Glomerular visceral epithelial cell (primary cell): ENCODE results near the gene GPRASP2.
"Not testable (repeated sequence)": the region's sequence is repeated elsewhere in the genome, so short reads cannot be mapped to it uniquely, and the experiment has no call there.

ENCODE experiments used
- DNase-seq: peaks from one replicate; pipeline ENCODE4 v3.0.0-alpha.2; 2016; ENCODE audit errors: extremely low spot score

Gene GPRASP2

GRCh38 chrX:102712216-102712966 is at the start of gene GPRASP2:
TSS of gene GPRASP2 (plus strand) at chrX:102712448. CDS start at chrX:102714870, 2,422 bp downstream.
- DNase-seq: peak; percentile 12

DNA sequence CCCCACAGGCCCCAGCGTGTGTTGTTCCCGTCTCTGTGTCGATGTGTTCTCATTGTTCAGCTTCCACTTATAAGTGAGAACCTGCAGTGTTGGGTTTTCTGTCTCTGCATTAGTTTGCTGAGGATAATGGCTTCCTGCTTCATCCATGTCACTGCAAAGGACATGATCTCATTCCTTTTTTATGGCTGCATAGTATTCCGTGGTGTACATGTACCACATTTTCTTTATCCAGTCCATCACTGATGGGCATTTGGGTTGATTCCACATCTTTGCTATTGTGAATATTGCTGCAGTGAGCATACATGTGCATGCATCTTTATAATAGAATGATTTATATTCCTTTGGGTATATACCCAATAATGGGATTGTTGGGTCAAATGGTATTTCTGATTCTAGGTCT is 48.4 kb upstream of the GPRASP2 start:
- not testable (repeated sequence) for DNase-seq

DNA sequence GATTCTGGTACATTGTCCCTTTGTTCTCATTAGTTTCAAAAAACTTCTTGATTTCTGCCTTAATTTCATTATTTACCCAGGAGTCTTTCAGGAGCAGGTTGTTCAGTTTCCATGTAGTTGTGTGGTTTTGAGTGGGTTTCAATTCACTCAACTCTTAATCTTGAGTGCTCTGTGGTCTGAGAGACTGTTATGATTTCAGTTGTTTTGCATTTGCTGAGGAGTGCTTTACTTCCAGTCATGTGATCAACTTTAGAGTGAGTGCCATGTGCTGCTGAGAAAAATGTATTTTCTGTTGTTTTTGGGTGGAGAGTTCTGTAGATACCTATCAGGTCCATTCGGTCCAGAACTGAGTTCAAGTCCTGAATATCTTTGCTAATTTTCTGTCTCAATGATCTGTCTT is 45.2 kb upstream of the GPRASP2 start:
- not testable (repeated sequence) for DNase-seq

- no peak for DNase-seq
Observed at GRCh38 chrX:102669526-102669925, 42.7 kb upstream of the GPRASP2 start.

- DNase-seq: no peak
Observed at GRCh38 chrX:102672856-102673255, 39.4 kb upstream of the GPRASP2 start.

- not testable (repeated sequence) for DNase-seq
Observed at GRCh38 chrX:102677479-102677878, 34.8 kb upstream of the GPRASP2 start.

- no peak for DNase-seq
Observed at GRCh38 chrX:102684772-102685520, 27.3 kb upstream of the GPRASP2 start.

DNA sequence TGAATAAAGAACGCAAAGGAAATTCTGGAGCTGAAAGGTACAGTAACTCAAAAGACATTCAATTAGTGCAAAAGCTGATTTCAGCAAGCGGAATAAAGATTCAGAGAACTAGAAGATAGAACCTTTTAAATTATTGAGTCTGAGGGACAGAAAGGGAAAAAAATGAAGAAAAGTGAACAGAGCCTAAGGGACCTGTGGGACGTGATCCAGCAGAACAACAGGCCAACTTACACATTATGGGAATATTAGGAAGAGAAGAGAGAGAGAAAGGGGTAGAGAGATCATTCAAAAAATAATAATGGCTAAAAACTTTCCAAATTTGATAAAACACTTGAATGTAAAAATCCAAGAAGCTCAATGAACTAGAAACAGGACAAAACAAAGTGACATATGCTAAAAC is 17.5 kb upstream of the GPRASP2 start:
- DNase-seq: no peak

- DNase-seq: no peak
Observed at GRCh38 chrX:102696306-102696705, 15.9 kb upstream of the GPRASP2 start.

- no peak for DNase-seq
Observed at GRCh38 chrX:102697494-102697893, 14.8 kb upstream of the GPRASP2 start.

GRCh38 chrX:102708900-102709299 is 3.3 kb upstream of the GPRASP2 start:
- DNase-seq: no peak

GRCh38 chrX:102711872-102712215 is 404 bp upstream of the GPRASP2 start:
- no peak for DNase-seq

GRCh38 chrX:102712981-102713625 is 855 bp downstream of the GPRASP2 start:
- DNase-seq: peak; percentile 40

DNA sequence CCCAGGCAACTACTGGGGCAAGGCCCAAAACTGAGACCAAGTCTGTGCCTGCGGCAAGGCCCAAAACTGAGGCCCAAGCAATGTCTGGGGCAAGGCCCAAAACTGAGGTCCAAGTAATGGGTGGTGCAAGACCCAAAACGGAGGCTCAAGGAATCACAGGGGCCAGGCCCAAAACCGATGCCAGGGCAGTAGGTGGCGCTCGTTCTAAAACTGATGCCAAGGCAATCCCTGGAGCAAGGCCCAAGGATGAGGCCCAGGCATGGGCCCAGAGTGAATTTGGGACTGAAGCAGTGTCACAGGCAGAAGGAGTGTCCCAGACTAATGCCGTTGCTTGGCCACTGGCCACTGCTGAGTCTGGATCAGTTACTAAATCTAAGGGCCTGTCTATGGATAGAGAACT is 2.7 kb downstream of the GPRASP2 start:
- DNase-seq: no peak

DNA sequence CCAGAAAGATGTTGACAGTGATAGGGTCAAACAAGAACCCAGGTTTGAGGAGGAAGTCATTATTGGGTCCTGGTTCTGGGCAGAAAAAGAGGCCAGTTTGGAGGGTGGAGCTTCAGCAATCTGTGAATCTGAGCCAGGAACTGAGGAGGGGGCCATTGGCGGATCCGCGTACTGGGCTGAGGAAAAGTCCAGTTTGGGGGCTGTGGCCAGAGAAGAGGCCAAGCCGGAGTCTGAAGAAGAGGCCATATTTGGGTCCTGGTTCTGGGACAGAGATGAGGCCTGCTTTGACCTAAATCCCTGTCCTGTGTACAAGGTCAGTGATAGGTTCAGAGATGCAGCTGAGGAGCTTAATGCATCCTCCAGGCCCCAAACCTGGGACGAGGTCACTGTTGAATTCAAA is 3.7 kb downstream of the GPRASP2 start:
- DNase-seq: no peak

DNA sequence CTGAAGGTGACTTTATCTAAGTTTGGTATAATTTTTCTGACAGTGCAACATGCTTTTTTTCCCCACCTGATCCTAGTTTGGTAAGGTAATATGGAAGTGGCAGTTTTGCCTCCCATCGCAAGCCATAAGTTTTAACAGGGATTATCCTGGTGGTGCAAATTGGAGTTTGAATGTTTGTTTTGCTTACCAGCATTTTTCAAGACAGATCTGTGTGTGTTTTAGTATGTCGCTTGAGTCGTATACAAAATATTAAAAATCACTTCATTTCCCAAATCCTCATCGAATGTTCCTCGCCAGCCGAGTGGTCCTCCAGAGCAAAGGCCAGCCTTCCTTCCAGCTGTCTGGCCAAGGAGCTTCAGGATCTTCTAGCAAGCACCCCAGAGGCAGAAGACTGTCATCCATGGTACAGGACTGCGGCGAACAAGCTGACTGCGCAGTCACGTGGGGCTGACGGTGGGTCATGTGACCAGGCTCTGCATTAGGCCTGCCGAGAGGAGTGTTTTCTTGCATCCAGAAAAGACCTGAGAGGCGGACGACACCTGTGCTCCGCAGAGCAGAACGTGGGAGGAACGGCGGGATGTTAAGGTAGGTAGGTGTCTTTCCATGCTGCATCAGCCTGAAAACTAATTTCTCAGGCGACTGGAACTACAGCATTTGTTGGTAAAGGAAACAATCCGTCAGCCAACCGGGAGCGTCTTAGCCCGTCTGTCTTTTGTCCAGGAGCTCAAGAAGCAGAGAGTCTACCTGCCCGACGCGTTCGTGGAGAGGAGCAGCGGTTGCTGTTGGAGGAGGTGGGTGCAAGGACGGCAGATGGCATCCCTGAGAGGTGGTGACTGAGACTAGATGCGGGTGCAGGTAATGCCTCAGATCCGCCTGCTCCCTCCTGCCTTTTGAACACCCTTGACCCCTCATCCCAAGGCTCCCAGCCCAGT is 8.3 kb downstream of the GPRASP2 start, which contains the start of gene GPRASP3:
GPRASP3 (plus strand) TSS at position 507 of the 932 bp plus-strand sequence. CDS start 28,253 bp downstream, outside the sequence.
- DNase-seq: peak; percentile 42

DNA sequence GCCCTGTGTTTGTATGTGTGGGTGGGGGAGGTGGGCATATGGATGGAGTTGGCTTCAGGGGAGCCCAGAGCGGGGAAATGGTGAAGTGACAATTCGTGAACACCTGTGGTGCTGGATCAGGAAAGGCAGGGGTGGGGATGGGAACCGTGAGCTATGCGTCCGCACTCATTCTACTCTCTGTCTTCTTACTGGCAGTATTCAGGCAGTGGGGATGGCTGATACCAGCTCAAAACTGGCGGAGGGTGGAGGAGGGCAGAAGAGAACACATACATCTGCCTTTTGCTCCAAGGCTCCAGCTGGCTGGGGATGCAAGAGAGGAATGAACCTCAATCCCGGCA is 8.9 kb downstream of the GPRASP2 start:
- DNase-seq: not testable (repeated sequence)

DNA sequence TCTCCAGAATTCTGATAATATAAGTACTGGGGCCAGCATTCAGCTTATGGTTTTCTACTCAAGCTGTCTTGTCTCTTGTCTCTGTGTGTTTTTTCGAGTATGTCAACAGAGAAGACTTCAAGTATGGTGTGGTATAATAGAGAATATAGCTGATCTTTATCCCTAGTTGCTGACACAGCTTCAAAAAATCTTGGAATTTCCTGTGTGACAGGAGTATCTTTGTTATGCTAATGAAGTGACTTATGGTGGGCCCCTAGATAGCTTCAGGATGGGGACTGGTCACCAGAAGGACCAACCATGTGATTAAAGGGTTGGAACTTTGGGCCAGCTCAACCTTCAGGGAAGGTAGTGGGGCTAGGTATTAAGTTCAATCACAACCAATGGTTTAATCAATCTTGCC is 11.2 kb downstream of the GPRASP2 start:
- DNase-seq: no peak

- no peak for DNase-seq
Observed at GRCh38 chrX:102727761-102728160, 15.5 kb downstream of the GPRASP2 start.

- no peak for DNase-seq
Observed at GRCh38 chrX:102728646-102729045, 16.4 kb downstream of the GPRASP2 start.

DNA sequence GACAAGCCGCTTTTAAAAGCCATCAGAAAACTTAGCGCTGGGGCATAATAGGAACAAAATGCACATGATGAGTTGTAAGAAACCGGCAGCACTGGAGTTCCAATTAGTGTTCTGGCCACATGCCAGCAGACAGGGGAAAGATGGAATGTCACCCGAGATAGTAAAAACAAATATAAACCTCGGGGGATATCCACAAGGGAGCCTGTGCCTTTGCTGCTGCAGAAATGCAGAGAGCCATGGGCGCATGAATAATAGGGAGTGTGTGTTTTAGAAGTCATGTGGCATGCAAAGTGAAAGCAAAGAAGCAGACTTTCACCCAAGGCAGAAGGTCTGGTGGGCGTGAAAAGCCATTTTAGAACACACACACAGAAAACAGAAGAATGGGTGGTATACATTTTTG is 27.4 kb downstream of the GPRASP2 start:
- DNase-seq: no peak

GRCh38 chrX:102744307-102744706 is 32.1 kb downstream of the GPRASP2 start:
- no peak for DNase-seq
